ENCODE data around the gene ZBTB46.

DNA sequence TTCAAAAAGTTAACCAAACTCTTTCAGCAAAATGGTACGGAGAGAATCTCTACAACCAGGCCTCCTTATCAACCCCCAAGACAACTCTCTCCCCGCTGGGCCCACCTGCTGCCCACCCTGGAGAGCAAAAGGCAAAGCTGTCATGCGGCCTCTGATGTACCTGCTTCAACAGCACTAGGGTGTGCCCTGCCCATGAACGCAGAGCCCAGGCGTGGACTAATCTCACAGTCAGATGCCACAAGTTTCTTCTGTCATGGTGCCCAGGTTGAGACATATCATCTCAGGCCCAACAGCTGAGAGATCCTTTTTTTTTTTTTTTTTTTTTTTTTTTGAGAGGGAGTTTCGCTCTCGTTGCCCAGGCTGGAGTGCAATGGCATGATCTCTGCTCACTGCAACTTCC lies 65.2 kb downstream of the ZBTB46 start:
- TF ChIP-seq, protein P1, sequence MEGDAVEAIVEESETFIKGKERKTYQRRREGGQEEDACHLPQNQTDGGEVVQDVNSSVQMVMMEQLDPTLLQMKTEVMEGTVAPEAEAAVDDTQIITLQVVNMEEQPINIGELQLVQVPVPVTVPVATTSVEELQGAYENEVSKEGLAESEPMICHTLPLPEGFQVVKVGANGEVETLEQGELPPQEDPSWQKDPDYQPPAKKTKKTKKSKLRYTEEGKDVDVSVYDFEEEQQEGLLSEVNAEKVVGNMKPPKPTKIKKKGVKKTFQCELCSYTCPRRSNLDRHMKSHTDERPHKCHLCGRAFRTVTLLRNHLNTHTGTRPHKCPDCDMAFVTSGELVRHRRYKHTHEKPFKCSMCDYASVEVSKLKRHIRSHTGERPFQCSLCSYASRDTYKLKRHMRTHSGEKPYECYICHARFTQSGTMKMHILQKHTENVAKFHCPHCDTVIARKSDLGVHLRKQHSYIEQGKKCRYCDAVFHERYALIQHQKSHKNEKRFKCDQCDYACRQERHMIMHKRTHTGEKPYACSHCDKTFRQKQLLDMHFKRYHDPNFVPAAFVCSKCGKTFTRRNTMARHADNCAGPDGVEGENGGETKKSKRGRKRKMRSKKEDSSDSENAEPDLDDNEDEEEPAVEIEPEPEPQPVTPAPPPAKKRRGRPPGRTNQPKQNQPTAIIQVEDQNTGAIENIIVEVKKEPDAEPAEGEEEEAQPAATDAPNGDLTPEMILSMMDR (IDR thresholded peaks at IDR 0.05; ENCODE audit: poor library complexity), result no peak
- TF ChIP-seq EZH2 (IDR thresholded peaks at IDR 0.05; ENCODE audit: borderline replicate concordance), result no peak
- TF ChIP-seq EZH2phosphoT487 (IDR thresholded peaks at IDR 0.05; ENCODE audit: low read depth, severe bottlenecking, unreplicated experiment), result no peak

All from hepatocyte (in vitro differentiated cells).